Fibroblast of pulmonary artery (primary cell): Measurements from ENCODE around the gene P2RY14.
A peak's percentile ranks its signal among the peaks of the same experiment; 100 is the strongest.

ENCODE experiments used
- DNase-seq: peaks from one replicate; pipeline ENCODE4 v3.0.0-alpha.2; 2010; ENCODE audit warnings: low read depth
- H3K4me3 ChIP-seq: replicated peaks from 2 replicates; pipeline ENCODE4 v1.5.1; 2011; ENCODE audit warnings: low read depth, mild to moderate bottlenecking, control low read depth, low read length, moderate library complexity
- TF ChIP-seq, protein P1 (sequence below): IDR thresholded peaks from 2 replicates; pipeline ENCODE4 v1.5.1; 2011; ENCODE audit warnings: mild to moderate bottlenecking, control low read depth, low read length, inconsistent platforms; ENCODE audit errors: missing control alignments

P2RY14 gene

DNA sequence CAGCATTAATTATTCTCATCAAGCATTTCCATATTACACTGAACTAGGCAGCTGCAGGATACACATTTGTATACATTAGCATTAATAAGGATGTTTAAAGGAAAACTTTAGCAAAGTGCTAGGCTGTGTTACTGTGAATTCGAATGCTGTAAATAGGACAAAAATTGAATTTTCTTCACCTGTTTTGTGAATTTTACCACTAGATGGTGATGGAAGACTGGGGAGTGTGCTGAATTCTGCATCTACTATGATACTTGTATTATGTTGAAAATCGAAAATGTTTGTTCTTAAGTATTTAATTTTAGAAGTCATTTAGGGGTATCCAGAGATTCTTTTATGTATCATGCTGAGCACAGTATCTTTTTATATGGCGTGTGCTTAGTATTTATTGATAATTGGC is 12.3 kb upstream of the P2RY14 start:
- TF ChIP-seq, protein P1, sequence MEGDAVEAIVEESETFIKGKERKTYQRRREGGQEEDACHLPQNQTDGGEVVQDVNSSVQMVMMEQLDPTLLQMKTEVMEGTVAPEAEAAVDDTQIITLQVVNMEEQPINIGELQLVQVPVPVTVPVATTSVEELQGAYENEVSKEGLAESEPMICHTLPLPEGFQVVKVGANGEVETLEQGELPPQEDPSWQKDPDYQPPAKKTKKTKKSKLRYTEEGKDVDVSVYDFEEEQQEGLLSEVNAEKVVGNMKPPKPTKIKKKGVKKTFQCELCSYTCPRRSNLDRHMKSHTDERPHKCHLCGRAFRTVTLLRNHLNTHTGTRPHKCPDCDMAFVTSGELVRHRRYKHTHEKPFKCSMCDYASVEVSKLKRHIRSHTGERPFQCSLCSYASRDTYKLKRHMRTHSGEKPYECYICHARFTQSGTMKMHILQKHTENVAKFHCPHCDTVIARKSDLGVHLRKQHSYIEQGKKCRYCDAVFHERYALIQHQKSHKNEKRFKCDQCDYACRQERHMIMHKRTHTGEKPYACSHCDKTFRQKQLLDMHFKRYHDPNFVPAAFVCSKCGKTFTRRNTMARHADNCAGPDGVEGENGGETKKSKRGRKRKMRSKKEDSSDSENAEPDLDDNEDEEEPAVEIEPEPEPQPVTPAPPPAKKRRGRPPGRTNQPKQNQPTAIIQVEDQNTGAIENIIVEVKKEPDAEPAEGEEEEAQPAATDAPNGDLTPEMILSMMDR: peak; percentile 58
- H3K4me3 ChIP-seq: no peak overlapping the region
- DNase-seq: peak; percentile 69

DNA sequence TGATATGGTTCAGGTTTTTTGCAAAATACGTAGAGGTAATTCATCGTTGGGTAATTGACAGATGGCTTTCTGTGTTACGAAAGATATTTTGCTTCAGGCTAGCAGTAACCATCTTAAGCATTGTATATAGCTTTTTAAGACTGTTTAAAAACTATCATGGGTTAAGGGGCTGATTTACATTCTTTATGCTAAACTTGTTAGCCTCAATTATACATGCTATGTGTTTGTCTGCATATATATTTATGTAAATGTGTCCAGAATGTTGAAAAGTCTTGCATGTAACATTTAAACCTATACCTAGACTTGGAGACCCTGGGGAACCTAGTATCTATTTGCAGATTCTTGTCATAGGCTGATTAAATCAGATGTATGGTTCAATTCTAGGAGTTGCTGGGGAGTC is 11.1 kb upstream of the P2RY14 start:
- TF ChIP-seq, protein P1: no peak
- H3K4me3 ChIP-seq: no peak overlapping the region
- no peak for DNase-seq

DNA sequence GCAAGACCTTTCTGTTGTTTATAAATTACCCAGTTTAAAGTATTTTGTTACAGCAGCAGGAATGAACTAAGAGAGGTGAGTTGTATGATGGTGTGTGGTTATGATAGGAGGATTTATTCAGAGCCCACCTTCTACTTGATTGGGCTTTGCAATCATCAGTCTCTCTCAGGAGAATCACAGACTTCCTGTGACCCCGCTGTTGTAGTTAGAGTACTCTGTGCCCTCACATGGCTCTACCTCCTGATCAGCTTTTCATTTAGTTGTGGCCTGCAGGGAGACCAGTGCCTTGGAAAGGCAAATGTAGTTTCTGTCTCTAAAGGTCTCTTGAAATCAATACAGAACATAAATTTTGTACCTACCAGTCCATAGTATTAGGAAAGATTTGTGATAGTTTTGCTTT is 7.6 kb upstream of the P2RY14 start:
- H3K4me3 ChIP-seq: no peak overlapping the region
- DNase-seq: no peak
- TF ChIP-seq, protein P1: no peak

DNA sequence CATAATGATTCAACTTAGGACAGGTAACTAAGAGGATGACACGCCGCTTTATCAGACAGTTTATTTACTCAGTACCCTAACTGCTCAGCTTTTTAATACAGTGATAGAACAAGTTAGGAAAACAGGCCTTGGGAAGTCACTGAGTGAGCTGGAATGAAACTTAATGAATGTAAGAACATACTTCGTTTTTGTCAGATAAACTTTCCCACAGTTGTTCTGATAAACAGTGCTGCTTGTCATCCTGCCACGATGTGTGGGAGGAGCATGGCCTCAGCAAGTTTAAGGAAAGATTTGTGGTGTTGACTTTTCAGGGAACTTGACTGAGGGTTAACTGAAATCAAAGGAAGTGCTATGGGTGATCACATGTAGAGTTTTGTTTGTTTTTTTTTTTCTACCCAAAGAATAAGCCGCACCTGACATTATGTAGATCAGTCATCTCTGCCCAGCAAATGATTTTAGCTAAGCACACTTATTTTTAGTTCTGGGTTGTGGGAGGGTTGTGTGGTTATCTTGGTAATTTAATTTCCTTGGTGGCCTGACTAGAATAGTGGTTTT is 5.6 kb upstream of the P2RY14 start:
- no peak overlapping the region for H3K4me3 ChIP-seq
- DNase-seq: peak; percentile 77
- TF ChIP-seq, protein P1: no peak

DNA sequence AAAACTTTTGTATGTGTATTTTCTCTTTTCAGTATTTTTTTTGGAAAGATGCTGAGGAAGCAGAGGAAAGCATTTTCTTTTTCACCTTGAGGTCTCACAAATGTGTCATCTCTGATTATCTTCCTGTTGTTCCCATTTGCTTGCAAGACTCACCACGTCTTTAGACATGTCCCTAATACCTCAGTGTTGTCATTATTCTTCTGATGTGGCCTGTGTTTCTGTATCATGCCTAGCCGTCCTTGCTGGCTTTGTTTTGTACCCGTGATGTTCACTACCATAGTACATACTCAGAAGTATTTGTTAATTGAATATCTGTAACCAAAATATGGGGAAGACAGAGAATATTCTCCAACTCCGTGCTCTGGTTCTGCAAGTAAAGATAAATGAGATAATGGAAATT is 5.0 kb upstream of the P2RY14 start:
- TF ChIP-seq, protein P1: no peak
- H3K4me3 ChIP-seq: no peak overlapping the region
- DNase-seq: no peak

DNA sequence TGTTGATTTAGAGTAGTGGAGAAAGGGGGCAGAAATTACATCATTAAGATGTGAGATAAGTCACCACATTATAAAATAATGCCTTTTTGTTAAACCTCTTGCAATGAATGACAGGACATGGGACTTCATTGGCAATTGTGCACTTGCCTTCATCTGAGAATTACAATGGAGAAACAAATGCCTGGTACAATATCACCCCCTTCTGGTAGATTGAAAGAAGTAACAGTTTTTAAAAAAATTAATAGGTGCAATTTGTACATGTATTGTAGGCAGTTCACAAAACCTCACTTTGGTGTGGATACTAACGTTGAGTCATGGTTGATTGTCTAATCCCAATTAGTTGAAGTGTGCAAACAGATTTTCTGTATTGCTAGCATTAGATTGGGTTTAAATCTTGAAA is 4.6 kb upstream of the P2RY14 start:
- TF ChIP-seq, protein P1: peak; percentile 55
- no peak overlapping the region for H3K4me3 ChIP-seq
- DNase-seq: peak; percentile 82

DNA sequence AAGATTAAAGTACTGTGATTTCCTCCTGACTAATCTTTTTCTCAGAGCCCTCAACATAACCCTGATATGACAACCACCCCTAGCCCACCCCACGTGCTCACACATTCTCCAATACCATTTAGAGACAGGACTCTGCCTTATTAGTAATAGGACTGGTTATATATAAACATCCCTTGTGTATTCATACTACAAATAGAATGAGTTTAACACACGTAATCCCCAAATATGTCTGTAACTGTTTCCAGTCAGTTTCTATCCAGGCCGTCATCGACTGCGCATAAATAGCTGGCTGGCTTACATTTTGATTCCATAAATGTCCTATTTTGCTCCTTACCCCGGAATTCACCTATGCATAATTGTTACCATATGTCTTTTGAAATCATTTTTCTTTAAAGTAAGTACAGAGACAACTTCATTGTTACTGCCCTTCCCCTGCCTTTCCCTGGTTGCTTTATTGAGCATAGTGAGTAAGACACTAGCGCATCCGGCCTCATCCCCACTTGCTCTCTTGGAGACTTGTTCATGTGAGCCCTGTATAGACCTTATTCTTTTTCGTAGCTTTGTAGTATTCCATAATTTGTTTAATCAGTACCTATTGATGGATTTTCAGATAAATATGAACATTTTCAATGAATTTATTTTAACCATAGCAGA is 3.5 kb upstream of the P2RY14 start:
- no peak overlapping the region for H3K4me3 ChIP-seq
- TF ChIP-seq, protein P1: no peak
- DNase-seq: peak; percentile 16
